NCI-H524 treated with DMSO at 0.1 percent for 48 hours (cell line): ENCODE results near the gene RELL2.
A peak's percentile ranks its signal among the peaks of the same experiment; 100 is the strongest.

ENCODE experiments used
- DNase-seq: peaks from one replicate; lab custom pipeline; 2025; lab: John Stamatoyannopoulos, UW

The RELL2 gene

DNA sequence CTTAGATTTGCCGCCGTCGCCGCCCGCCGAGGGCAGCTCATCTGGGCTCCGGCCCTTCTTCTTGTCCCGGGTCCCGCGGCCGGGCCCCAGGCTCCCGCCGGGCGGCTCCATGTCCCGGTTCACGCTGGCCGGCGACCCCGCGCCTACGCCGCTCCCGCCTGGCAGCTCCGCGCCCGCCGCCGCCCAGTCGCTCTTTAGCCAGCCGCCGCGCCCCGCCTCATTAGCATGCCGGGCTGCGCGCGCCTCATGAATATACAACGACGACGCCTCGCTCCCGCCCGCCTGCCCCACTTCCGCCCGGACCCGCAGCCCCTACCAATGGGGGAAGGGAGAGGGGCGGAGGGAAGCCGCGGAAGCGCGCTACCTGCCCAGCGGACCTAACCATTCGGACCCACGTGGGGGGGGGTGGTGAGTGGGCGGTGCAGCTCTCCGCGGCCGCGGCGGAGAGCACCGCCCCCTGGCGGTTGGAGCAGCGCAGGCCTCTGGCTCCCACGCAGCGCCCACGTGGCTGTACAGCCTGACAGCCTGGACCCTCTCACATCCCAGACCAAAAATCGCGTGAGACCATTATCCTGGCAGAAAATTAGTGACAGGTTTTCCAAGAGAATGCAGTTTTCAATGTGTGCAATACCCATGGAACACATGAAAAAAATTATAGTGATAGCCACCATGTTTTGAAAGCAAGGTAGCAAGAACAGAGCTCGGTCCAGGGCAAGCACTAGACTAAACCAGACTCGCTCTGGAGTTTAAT is 17.8 kb upstream of the RELL2 start, which contains the start of gene DIAPH1:
Gene DIAPH1 (minus strand): TSS at position 197 of the 751 bp plus-strand sequence. CDS start 86 bp downstream, at position 111.
- DNase-seq = peak; percentile 59

DNA sequence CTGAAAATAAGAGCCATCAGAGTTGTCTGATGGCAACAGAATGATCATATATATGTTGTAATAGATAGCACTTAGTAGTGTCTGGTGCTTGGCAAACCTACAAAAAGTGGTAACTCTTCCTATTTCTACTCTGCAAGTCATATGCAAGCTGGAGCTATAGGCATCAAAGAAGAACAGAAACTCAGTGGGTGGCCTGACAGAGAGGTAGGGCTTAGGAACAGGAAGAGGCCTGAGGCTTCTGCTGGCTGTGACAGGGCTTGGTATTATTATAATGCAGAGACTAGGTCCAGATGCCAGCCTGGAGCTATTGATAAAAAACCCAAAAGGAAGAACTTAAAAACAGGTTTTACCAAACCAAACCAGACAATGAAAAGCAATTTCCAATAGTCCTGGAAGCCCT is 13.6 kb upstream of the RELL2 start:
- DNase-seq = no peak

DNA sequence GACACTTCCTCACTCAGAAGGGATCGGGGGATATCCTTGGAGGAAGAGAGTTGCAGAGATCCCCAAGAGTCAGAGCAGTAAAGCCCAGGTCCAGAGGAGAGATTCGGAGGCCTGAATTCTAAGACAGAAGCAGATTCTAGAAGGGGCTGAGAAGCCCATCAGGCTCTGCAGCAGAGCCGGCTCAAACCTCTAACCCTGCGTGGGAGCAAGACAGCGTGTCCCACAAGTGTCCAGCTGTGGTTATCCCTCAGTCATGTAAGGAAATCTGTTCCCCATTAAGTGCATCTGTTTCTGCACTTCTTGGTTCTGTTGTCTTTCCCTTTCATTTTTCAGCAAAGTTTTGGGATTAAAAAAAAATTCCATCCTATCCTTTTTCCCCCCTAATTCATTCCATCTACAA is 13.2 kb upstream of the RELL2 start:
- DNase-seq = no peak

DNA sequence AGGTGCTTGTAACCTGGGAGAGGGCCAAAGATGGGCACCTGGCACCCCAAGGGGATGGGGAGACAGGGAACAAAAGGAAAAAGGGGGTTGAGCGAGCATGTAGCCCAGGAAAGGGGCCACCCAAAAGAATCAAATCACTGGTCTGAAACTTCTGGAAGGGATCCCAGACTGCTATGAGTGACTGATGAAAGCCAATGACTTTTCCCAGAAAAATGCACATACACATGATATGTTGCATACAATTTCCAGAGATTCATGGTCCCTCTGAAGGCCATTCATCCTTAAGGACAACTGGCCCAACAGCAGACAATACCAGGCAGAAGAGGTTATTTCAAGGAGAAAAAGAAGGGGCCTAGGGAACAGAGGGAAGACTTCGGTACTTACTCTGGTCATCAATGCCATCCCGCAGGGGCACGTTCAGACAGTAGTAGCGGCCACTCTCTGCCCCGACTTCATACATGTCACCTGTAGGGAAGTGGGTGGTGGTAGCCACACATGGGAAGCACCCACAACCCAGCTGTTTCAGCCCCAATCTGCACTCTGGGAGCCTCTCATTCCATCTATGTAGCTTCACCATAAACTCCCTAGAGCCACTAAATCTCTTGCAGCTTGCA is 8.5 kb upstream of the RELL2 start:
- DNase-seq = no peak

DNA sequence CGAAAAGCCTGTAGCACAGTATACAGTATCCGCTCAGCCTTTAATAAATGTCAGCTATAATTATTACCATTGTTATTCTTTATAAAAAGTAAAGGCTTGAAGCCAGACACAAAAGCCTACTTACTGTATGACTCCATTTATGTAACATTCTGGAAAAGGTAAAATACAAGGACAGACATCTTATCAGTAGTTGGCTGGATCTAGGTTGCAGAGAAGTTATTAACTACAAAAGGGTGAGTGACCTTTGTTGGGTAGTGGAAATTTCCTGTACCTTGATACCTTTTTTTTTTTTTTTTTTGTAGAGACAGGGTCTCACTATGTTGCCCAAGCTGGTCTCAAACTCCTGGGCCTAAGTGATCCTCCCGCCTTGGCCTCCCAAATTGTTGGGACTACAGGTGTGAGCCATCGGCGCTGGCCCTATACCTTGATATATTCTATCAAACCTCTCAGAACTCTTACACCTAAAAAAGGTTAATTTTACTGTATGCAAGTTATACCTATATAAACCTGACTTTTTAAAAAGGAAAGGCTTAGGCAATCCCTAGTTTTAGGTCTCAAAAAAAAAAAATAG is 6.1 kb upstream of the RELL2 start:
- DNase-seq = no peak

DNA sequence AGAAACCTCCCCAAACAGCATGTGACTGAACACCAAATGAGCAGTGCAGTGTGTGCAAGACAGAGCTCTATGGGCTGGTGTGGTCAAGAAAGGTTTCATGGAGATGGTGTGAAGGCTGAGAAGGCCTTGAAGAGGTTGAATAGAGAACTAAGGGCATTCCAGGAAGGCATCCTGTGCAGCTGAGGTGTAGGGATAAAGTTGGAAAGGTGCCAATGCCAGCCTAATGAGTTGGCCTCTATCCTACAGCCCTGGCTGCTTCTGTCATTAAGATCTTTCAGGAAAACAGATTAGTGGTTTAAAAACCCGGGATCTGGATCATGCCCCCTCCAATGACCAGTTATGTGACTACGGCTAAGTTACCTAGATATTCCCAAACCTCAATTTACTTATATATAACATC is 4.1 kb upstream of the RELL2 start:
- no peak for DNase-seq

DNA sequence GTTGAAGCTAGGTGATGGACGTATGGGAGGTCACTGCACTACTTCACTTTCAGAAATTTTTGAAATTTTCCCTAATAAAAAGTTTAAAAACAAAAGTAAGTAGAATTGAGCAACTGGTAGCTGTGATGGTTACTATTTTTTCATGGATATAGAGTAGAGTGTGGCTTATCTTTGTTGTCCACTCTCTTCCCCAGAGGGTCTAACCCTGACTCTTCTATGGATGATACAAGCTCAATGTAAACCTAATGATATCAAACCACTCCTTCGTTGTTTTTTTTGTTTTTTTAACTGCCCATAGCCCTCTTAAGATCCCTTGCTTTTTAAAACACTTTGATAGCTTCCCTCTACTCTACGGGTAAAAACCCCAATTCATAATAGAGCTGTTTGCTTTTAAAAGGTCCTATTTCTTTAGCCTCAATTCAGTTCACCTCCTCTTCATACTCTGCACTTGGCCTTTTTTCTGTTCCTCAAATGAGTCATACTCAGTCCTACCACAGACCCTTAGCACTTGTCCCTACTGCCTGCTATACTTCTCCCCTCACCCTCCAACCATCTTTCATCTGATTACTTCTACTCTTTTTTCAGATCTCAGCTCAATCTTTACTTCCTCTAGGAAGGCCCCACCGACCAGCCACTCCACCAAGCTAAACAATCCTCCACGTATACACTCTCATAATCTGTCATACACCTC is 2.8 kb upstream of the RELL2 start:
- no peak for DNase-seq

DNA sequence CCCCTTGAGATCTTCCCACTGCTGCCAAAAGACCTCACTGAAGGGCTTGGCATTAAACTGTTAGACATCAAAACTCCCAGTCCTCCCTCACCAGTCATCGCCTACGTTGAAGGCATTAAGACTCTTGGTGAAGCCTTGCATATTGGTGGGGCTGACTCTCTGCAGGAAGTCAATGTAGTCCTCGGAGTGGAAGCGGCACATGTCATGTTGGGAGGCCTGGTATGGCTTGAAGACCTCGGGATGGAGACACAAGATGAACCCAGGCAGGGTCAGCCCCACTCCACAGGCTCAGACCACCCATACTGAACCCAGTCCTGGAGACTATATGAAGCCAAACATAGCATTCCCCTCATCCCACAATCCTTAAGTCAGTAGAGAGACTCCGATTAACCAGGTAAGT is 2.1 kb upstream of the RELL2 start:
- no peak for DNase-seq

DNA sequence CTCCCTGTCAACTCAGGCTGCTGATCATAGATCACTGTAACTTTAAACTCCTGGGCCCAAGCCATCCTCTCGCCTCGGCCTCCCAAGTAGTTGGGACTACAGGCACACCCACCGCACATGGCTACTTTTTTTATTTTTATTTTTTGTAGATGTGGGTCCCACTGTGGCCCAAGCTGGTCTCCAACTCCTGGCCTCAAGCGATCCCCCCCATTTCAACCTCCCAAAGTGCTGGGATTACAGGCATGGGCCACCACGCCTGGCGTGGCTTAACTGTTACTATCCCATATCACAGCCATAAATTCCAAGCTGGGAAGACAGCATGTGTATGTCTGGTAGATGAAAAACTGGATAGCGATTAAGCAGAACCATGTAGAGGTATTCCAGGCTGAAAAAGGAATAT is 1.2 kb upstream of the RELL2 start:
- no peak for DNase-seq

DNA sequence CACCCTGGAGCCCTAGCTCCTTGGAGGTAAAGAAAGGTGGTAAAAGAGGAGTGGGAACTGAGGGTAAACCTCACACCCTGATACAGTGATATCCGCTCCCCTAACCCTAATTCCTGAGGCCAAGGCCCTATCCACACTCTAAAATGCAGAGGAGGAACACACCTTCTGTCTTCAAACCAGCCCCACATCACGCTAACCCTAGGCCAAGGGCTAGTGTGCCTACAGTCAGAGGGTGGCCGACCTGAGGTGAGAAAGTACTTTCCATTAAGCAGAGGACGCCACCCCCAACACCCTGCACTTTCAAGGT is 738 bp upstream of the RELL2 start:
- DNase-seq = no peak

DNA sequence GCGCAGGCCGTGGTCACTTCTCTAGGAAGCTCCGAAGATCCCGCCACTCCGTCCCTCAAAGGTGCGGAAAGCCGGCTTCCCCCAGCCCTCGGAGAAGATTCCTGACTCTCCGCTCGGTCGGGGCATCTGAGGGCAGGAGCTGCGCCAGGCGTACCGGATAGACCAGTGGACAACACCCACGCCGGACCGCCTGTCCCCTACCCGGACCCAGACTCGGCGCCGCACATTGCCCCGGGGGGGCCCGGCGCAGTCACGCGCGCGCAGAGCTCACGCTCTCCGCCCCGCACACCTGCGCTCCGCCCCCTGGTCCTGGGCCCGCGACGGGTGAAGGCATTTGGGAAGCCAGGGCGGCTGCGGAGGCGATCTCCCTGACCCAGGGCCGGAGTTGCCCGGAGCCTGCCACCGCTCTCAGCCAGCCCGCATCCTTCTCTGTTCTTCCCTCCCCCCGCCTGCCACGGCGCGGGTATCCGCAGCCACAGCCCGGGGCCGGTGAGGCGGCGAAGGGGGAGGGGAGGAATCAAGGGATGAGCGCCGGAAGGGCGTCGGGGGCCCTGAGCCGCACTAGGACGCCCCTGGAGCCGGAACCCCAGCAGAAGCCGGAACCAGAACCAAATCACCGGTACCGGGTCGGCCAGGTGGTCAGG is 448 bp downstream of the RELL2 start:
- no peak for DNase-seq

DNA sequence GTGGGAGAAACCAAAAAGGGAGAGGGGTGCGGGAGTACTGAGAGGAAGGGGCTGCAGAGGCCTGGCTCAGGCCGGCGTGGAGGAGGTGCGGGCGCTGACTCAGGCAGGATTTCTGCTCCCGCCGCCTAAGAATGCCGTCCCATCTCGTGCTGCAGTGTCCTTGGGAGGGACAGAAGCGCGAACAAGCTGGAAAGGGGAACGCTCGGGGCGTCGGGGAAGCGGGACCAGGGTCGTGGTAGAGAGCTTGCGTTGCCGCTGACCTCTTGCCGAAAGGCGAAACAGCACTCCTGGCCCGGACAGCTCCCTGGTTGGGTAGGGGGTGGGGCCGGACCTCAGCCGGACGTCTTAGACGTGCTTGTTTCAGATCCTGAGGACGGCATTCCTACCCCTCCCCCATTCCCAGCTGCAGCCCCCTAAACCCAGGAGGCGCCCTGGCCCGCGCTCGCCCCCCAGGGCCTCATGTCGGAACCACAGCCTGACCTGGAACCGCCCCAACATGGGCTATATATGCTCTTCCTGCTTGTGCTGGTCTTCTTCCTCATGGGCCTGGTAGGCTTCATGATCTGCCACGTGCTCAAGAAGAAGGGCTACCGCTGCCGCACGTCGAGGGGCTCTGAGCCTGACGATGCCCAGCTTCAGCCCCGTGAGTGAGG is 1.1 kb downstream of the RELL2 start:
- peak; percentile 15 for DNase-seq

DNA sequence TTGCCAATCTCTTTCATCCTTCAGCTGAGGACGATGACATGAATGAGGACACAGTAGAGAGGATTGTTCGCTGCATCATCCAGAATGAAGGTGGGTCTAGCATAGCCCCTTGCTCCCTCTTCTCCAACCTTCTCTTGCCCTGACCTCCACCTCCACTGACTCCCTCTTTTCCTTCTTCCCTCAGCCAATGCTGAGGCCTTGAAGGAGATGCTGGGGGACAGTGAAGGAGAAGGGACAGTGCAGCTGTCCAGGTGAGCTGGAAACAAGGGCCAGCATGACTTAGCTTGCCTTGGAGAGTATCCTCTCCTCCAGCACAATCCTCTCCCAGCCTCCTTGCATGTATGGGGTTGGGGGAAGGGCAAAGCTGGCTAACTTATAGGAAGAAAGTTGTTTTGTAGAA is 2.0 kb downstream of the RELL2 start:
- no peak for DNase-seq

DNA sequence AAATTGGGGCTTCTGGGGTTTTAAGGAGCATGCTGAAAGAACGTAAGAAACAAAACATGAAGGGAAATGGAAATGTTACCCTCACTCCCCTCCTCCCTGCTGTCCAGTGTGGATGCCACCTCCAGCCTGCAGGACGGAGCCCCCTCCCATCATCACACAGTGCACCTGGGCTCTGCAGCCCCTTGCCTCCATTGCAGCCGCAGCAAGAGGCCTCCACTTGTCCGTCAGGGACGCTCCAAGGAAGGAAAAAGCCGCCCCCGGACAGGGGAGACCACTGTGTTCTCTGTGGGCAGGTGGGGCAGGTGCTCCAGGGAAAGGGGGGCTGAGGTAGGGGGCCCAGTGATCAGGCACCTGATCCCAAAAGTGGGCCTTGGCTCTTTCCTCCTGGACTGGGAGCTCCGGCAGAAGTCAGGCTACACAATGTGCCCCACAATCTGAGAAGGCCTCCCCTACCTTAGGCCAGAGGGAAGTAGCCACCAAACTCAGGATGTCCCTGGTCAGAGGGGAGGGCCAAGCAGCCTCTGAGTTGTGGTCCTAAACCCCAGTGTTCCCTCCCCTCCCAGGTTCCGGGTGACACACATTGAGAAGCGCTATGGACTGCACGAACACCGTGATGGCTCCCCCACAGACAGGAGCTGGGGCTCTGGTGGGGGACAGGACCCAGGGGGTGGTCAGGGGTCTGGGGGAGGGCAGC is 2.7 kb downstream of the RELL2 start:
- no peak for DNase-seq

DNA sequence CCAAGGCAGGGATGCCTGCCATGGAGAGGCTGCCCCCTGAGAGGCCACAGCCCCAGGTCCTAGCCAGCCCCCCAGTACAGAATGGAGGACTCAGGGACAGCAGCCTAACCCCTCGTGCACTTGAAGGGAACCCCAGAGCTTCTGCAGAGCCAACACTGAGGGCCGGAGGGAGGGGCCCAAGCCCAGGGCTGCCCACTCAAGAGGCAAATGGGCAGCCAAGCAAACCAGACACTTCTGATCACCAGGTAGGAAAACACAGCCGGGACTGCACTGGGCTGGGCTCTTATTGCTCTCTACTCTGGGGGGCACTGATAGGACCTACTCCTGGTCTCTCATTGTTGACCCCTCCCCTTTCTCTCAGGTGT is 3.2 kb downstream of the RELL2 start:
- DNase-seq = no peak

DNA sequence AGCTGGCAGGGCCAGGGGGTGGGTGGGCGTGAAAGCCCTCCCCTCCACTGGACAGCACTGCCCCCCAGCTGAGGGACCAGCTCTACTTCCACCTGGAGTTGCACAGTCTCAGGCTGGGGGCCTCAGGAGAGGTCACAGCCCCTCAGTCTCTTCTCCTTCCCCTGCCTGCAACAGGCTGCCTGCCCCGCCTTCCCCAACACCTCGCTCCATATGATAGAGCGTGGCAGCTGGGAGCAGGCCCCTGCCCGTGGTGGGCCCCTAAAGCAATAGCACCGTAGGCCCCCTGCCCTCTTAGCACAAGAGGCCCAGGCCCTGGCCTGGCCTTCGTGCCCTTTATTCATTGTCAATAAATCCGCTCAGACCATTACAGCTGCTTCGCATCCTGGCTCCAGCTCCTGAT is 3.9 kb downstream of the RELL2 start:
- no peak for DNase-seq

DNA sequence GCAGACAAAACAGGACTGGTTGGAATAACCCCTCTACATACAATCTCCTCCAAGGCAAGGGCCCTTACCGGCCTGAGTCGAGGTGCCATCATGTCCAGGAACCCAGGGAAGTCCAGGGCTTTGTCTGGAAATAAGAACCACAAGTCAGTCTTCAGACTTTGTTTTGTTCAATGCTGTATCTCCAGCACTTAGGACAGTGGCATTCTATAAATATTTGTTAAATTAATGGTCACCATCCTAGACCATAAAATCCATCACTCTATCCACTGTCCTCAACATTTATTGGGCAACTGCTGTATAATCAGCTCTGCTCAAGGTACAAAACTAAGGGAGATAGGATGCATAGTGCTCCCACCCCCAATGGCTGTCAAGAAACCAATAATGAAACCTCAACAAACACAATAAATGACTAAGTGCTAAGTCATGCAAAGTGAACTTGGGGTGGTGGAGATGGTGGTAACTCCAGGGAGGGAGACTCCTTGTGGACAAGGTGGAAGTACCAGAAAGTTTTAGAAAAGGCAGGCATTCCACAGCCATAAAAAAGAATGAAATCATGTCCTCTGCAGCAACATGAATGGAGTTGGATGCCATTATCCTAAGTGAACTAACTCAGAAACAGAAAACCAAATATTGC is 5.0 kb downstream of the RELL2 start:
- no peak for DNase-seq

DNA sequence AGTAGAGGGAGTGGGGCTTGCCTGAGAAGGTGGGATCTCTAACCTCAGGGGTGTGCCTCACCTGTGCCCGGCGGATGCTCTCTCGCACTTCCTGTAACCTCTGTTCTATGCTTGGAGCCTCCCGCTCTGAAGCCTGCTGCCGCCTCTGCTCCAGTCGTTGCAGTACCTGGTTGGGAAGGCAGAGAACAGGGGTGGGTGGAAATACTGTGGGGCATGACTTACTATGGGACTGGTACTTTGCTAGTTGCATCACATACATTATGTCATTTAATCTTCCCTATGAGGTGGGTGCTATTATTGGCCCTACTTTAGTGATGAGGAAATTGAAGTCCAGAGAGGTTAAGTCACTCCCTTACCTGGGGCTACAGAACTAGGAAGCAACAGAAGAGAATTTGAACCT is 9.2 kb downstream of the RELL2 start:
- DNase-seq = no peak

DNA sequence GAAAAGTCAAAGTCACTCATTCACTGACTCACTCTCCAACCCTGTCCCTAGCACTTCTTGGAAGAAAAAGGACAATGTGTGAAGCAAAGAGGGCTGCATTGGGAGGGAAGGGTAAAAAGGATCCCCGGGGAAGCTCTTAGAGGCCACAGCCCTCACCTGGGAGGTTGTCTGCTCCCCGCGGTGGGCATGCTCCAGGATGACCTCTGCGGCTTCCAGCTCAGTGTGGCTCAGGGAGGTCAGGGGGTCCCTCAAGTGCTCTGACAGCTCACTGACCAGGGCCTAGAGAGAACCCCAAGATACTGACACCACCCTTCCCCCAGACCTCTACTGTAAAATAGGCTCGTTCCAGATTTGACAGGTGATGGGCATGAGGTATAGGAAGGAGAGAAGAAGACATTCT is 10.4 kb downstream of the RELL2 start:
- no peak for DNase-seq

DNA sequence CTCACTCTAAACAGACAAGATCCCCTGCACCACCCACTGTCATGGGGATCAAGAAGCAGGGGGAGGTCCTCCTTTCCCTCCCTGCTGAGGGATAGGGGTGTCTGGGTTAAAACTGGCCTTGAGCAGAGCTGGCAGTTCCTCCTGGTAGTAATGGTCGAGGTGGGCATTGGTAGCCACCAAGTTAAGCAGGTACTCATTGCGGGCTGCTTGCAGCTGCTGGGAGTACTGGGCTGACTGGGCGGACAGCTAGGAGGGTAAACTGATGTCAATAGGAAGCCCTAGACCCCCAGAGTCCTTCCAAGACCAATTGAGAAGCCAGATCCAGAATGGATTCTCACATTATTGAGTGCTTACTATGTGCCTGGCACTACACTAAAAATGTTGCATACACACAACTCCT is 11.1 kb downstream of the RELL2 start:
- DNase-seq = no peak

DNA sequence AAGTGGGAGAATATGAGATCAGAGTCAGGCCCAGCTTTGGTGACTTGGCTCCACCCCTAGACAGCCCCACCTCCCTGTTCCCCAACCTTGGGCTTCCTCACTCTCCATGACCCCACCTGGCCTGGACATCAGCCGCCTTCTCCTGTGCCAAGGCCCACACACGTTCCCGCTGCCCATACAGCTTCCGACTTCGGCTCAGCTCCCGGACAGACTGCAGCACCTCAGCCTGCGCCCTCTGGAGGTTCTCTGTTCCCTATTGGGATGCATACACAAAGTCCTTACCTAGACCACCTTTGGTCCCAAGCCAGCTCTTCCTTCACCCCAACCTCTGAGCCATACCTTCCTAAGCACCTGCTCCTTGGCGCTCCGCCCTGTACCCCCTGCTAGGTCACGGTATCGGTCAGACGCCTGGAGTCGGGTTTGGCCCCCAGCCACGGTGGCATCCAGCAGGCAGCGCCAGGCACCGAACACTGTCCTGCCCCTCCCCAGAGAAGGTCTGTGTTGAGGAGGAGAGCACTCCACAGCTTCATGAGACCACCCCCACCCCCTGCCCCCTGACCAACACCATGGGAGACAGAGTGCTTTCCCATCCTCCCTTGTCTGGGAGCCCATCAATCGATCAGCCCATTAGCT is 12.4 kb downstream of the RELL2 start:
- no peak for DNase-seq
